HepG2 (cell line): ENCODE results near the gene TTC39C. TPM values are rescaled to one million over a fixed set of nuclear protein-coding genes. Genes with fewer than 3 reads are reported as not detected.
A peak's percentile ranks its signal among the peaks of the same experiment; 100 is the strongest.

Source experiments
- AGO1 ChIP-seq: fragments of 200-400 bp; formaldehyde crosslinking; IDR thresholded peaks from 2 replicates; pipeline ENCODE4 v1.6.1; 2017; ENCODE audit warnings: mild to moderate bottlenecking, low read depth, low read length, moderate library complexity; ENCODE audit not compliant: poor library complexity, severe bottlenecking
- AHDC1 ChIP-seq: sonication (generic); formaldehyde crosslinking; IDR thresholded peaks from 2 replicates; pipeline ENCODE4 v1.5.1; 2020; ENCODE audit warnings: mild to moderate bottlenecking, missing genetic modification reagents, borderline replicate concordance
- ETV5 ChIP-seq: IDR thresholded peaks from 2 replicates; pipeline ENCODE4 v1.6.1; 2018; ENCODE audit warnings: missing biosample characterization, missing genetic modification reagents, inconsistent platforms, borderline replicate concordance
- FOXO1 ChIP-seq: sonication (generic); formaldehyde crosslinking; IDR thresholded peaks from 2 replicates; pipeline ENCODE4 v1.4.0; 2020; ENCODE audit warnings: missing genetic modification reagents
- GTF2F1 ChIP-seq: fragments of 150-350 bp; IDR thresholded peaks from 2 replicates; pipeline ENCODE4 v1.6.1; 2014; ENCODE audit warnings: low read length
- MNT ChIP-seq: fragments of 450-650 bp; IDR thresholded peaks from 2 replicates; pipeline ENCODE4 v1.6.1; 2016
- NCOA5 ChIP-seq: sonication (generic); formaldehyde crosslinking; IDR thresholded peaks from 2 replicates; pipeline ENCODE4 v1.4.0; 2020; ENCODE audit warnings: missing genetic modification reagents
- PAX8 ChIP-seq: sonication (generic); formaldehyde crosslinking; IDR thresholded peaks from 2 replicates; pipeline ENCODE4 v1.8.0; 2022; ENCODE audit warnings: mild to moderate bottlenecking, missing genetic modification reagents, borderline replicate concordance
- PHF8 ChIP-seq: sonication (generic); formaldehyde crosslinking; IDR thresholded peaks from 2 replicates; pipeline ENCODE4 v1.5.0; 2020; ENCODE audit warnings: missing genetic modification reagents
- PTBP1 ChIP-seq: fragments of 200-400 bp; formaldehyde crosslinking; IDR thresholded peaks from 2 replicates; pipeline ENCODE4 v1.6.1; 2018; ENCODE audit warnings: low read length, low read depth; ENCODE audit not compliant: poor library complexity, severe bottlenecking
- RBFOX2 ChIP-seq: fragments of 200-400 bp; formaldehyde crosslinking; IDR thresholded peaks from 2 replicates; pipeline ENCODE4 v1.6.1; 2017; ENCODE audit warnings: low read depth, mild to moderate bottlenecking, low read length
- SIX4 ChIP-seq: sonication (generic); formaldehyde crosslinking; IDR thresholded peaks from 2 replicates; pipeline ENCODE4 v1.4.0; 2020; ENCODE audit warnings: missing genetic modification reagents
- SSRP1 ChIP-seq: IDR thresholded peaks from 2 replicates; pipeline ENCODE4 v1.6.1; 2016; ENCODE audit warnings: control low read depth
- SUZ12 ChIP-seq: fragments of 150-350 bp; IDR thresholded peaks from 2 replicates; pipeline ENCODE4 v1.6.1; 2014; ENCODE audit warnings: low read depth, low read length
- USF2 ChIP-seq, 2 experiments: sonication (generic) in 1 of 2; formaldehyde crosslinking in 1 of 2; IDR thresholded peaks; 2 replicates each; pipeline versions ENCODE4 v1.5.1 to v1.6.1; 2011 to 2020; ENCODE audit warnings: borderline replicate concordance in 1 of 2, low read depth in 1 of 2, low read length in 1 of 2, mild to moderate bottlenecking in 1 of 2, missing genetic modification reagents in 1 of 2, moderate library complexity in 1 of 2
- ZFY ChIP-seq: sonication (generic); formaldehyde crosslinking; IDR thresholded peaks from 2 replicates; pipeline ENCODE4 v1.4.0; 2020; ENCODE audit warnings: missing genetic modification reagents
- ZFYVE20 ChIP-seq: sonication (generic); formaldehyde crosslinking; IDR thresholded peaks from 2 replicates; pipeline ENCODE4 v1.8.0; 2023; ENCODE audit warnings: low read depth, mild to moderate bottlenecking, moderate library complexity, missing genetic modification reagents, borderline replicate concordance
- ZNF136 ChIP-seq: sonication (generic); formaldehyde crosslinking; IDR thresholded peaks from 2 replicates; pipeline ENCODE4 v1.8.1; 2022; ENCODE audit warnings: low read depth, mild to moderate bottlenecking, moderate library complexity, missing genetic modification reagents
- ZNF782 ChIP-seq: sonication (generic); formaldehyde crosslinking; IDR thresholded peaks from 2 replicates; pipeline ENCODE4 v1.4.0; 2020; ENCODE audit warnings: missing genetic modification reagents, mild to moderate bottlenecking, borderline replicate concordance
- ZNF891 ChIP-seq: sonication (generic); formaldehyde crosslinking; IDR thresholded peaks from 2 replicates; pipeline ENCODE4 v1.5.0; 2020; ENCODE audit warnings: mild to moderate bottlenecking, missing genetic modification reagents
- polyA plus RNA-seq, 8 experiments: library from polyadenylated mRNA; depleted of rRNA in 3 of 8; stranded (reverse) in 7 of 8; unstranded in 1 of 8; fragments of >200 nt; fragmentation: Illumina TruSeq in 4 of 8; extraction: Trizol in 4 of 8; gene quantifications; 2 replicates each; pipeline versions ENCODE4 v1.2.1 to v1.2.3, GENCODE V29; 2011 to 2016; ENCODE audit warnings: low read depth in 4 of 8, missing spikeins in 1 of 8, mixed read lengths in 1 of 8; ENCODE audit not compliant: insufficient read depth in 1 of 8
- total RNA-seq, 5 experiments: library from RNA; depleted of rRNA; stranded (reverse); fragments of >200 nt; fragmentation: Illumina TruSeq; extraction: Trizol; gene quantifications; 2 replicates each; pipeline ENCODE4 v1.2.3, GENCODE V29; 2016; ENCODE audit warnings: low read depth in 1 of 5

Gene TTC39C
- total and polyA plus RNA-seq, 2 of the 13 experiments (the other 11 are each of a cell fraction or from before 2014, with no cell fraction given) = 19.1 to 25.9 TPM

- TF ChIP-seq AHDC1 (CRISPR knock-in tag) (peak; percentile 83; the same call in 1 of the 2 replicates), ZNF782 (no peak), ZFY (peak; percentile 39; the same call in 1 of the 2 replicates), ETV5 (peak; percentile 55; the same call in 1 of the 2 replicates), PHF8 (CRISPR knock-in tag) (no peak), ZNF136 (CRISPR knock-in tag) (no peak), RBFOX2 (no peak), PTBP1 (no peak), SSRP1 (CRISPR knock-in tag) (no peak), PAX8 (CRISPR knock-in tag) (no peak), AGO1 (no peak), MNT (no peak), SUZ12 (no peak), NCOA5 (CRISPR knock-in tag) (no peak), FOXO1 (CRISPR knock-in tag) (peak; percentile 64), GTF2F1 (no peak), USF2 (IDR thresholded peaks at IDR 0.05; ENCODE audit: low read depth, low read length) (no peak), USF2 (CRISPR knock-in tag; IDR thresholded peaks at IDR 0.05; ENCODE audit: borderline replicate concordance) (no peak), ZFYVE20 (no peak), SIX4 (no peak), ZNF891 (CRISPR knock-in tag) (0 out of 2 replicates have a peak, but pooled peaks have one; percentile 39)
Measured at GRCh38 chr18:24075767-24076597, 61.4 kb downstream of the TTC39C start (continued).
